KBM-7 (cell line): Measurements from ENCODE around the gene KCNK7.

Experiments
- DNase-seq: peaks from one replicate; pipeline ENCODE4 v3.0.0-alpha.2; 2015
- in situ Hi-C: fragments of 300-500 bp; cut with MboI; formaldehyde crosslinking; loops from 2 replicates; pipeline ENCODE4 v1.14.3; 2020; ENCODE audit warnings: low sequenced_read_pairs, low pct_unique_long_range_greater_than_20kb, mixed read lengths

Gene KCNK7

DNA sequence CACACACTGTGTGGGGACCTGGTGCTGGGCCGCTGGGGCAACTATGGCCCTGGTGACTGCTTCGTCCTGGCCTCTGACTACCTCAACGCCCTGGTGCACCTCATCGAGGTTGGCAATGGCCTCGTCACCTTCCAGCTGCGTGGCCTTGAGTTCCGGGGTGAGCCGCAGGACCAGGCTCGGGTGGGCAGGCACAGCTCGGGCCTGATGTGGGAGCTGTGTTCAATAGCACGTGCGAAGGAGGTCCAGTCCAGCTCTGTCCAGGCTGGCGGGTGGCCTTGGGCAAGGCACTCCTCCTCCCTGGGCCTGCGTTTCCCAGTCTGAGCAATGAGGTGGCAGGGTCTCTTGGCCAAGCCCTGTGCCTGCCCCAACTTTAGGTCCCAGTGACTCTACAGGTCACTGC, 34.0 kb upstream of the KCNK7 start:
- in situ Hi-C loops: no loop called here
- no peak for DNase-seq

DNA sequence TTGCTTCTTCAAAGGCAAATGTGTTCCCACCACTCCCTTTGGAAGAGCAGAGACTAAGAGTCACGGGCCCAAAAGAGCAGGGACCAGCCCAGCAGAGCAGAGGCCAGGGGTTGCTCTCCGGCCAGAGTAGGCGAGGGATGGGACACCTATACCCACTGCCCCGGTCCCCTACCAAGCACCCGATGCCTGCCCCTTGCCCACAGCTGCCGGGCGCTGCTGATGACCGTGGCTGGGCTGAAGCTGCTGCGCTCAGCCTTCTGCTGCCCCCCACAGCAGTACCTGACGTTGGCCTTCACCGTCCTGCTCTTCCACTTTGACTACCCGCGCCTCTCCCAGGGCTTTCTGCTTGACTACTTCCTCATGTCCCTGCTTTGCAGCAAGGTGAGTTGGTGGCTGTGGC, 31.6 kb upstream of the KCNK7 start:
- in situ Hi-C loops: no loop called here

DNA sequence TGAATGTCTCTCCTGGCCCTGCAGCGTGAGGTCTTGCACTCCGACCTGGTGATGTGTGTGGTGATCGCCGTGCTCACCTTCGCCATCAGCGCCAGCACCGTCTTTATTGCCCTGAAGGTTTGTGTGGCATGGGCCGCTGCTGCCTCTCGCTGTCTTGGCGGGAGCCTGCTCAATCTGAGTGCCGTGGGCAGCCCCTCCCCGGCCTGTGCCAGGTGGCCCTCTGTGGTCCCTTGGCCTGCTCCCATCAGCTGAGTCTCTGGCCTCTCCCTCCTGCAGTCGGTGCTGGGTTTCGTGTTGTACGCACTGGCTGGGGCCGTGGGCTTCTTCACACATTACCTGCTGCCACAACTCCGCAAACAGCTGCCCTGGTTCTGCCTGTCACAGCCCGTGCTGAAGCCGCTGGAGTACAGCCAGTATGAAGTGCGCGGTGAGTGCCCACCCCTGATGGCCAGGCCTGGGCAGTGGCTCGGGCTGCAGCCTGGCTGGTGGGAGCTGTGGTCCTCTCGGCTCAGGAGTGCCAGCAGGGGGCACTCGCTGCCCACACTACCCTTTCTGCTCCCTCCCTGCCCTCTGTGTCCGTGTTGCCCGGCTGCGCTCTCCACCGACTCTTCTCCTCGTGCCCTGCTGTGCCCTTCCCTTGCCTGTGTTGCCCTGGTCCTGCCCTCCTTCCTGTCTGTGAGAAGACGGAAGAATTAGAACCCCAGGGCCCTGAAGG, 30.2 kb upstream of the KCNK7 start:
- peak; percentile 79 for DNase-seq

More for the DNA sequence above, 31.6 kb upstream of the KCNK7 start:
- no peak for DNase-seq

DNA sequence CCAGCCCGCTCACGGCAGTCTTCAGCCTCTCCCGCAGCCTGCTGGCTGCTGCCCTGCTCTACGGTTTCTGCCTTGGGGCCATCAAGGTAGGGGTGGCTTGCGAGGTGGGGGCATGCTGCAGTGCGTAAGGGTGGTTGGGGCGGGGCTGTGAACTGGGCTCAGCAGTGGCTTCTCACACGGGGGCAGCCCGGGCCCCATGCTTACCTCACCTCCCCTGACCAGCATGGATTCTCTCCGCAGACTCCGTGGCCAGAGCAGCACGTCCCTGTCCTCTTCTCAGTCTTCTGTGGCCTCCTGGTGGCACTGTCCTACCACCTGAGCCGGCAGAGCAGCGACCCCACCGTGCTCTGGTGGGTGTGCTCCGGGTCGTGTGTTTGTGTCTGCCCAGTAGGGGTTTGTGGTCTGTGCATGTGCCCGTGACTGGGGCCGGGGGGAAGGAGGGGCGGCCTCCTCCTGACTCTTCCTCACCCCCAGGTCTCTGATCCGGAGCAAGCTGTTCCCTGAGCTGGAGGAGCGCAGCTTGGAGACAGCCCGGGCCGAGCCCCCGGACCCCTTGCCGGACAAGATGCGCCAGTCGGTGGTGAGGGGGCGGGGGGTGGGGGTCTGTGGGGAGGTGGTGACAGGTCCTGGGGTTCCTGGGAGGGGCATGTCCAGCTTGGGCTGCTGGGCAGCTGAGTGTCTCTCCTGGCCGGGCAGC, 29.5 kb upstream of the KCNK7 start:
- DNase-seq: no peak
- in situ Hi-C loops: no loop called here

More for the DNA sequence above, 30.2 kb upstream of the KCNK7 start:
- in situ Hi-C loops: no loop called here

DNA sequence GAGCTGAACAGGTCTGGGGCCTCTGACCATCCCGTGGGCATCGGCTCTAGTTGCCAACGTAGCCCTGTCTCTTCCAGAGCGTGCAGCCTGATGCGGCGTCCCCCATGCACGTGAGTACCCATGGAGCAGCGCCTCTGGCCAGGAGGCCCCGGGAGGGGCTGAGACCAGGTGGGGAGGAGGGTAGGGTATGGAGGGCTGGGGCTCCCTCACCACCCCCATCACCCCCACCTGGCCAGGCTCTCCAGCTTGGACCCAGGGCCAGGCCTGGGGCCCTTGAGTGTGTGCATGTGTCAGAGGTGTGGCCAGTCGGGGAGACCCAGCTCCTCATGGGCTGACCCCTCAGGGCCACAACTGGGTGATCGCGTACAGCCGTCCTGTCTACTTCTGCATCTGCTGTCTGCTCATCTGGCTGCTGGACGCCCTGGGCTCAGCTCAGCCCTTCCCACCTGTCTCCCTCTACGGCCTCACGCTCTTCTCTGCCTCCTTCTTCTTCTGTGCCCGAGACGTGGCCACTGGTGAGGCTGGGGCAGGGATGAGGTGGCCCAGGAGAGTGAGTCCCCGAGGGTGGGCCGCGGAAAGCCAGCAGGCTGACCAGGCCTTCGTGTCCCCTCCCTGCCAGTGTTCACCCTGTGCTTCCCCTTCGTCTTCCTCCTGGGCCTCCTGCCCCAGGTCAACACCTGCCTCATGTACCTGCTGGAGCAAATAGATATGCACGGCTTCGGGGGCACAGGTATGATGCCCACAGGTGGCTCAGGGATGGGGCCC, 28.4 kb upstream of the KCNK7 start:
- DNase-seq: no peak
- in situ Hi-C loops: no loop called here

DNA sequence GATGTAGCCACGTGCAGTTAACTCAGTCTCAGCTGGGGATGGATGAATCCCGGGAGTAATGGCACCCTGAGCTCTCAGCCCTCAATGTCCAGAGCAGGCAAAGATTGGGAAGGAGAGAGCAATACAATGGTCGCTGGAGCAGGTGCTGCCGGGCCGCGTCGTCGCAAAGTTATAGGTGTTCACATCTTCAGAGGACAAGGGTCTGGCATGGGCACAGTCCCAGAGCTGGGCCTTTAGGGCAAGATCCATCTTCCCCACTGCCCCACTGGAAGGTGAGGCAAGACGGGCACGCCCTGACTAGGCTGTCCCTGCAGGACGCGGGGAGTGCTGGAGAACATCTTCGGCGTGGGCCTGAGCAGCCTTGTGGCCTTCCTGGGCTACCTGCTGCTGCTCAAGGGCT, 27.6 kb upstream of the KCNK7 start:
- in situ Hi-C loops: no loop called here
- no peak for DNase-seq

DNA sequence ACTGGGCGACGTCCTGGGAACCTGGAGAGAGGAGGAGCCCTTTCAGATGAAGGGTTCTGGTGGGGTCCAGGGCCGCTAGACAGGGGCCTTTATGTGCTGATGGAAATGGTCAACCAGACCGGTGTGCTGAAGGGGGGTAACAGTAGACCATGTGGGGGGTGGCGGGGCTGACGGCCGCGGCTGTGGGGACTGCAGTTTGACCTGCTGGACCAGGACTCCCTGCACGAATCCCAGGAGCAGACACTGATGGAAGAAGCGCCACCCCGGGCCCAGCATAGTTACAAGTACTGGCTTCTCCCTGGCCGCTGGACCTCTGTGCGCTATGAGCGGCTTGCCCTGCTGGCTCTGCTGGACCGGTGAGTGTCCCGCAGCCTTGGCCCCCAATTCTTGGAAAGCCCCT, 26.4 kb upstream of the KCNK7 start:
- in situ Hi-C loops: no loop called here
- no peak for DNase-seq

DNA sequence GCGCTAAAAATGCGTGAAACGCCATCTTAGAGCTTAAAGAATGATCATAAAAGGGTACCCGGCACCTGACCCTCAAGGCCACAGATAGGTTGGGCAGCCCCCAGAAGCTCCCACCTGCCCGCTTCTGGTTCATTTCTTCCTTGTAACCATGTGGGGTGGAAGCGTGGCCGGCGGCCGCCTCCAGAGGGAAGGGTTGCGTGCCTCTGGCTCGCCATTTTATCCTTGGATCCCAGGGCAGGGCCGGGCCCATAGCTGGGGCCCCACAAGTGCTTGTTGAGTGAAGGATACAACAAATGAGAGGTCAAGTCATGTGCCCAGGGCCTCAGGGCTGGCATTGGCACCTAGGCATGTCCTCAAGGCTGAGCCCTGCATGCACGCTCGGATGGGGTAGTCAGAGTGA, 25.9 kb upstream of the KCNK7 start:
- in situ Hi-C loops: no loop called here
- DNase-seq: no peak

DNA sequence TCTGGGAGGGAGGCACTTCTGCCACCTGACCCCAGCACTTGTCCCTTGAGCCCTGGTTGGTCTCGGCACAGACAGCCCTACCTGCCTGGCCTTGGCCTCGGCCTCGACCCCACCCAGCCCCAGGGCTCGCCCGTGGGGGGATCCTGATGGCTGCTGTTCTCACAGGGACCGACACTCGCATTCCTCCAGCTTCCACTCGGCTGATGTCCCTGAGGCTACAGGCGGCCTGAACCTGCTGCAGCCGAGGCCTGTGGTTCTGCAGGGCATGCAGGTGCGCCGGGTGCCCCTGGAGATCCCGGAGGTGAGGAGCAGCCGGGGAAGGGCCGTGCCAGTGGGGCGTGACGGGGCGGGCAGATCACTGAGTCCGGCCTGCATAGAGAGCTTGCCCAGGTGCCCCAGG, 25.1 kb upstream of the KCNK7 start:
- in situ Hi-C loops: no loop called here
- no peak for DNase-seq

DNA sequence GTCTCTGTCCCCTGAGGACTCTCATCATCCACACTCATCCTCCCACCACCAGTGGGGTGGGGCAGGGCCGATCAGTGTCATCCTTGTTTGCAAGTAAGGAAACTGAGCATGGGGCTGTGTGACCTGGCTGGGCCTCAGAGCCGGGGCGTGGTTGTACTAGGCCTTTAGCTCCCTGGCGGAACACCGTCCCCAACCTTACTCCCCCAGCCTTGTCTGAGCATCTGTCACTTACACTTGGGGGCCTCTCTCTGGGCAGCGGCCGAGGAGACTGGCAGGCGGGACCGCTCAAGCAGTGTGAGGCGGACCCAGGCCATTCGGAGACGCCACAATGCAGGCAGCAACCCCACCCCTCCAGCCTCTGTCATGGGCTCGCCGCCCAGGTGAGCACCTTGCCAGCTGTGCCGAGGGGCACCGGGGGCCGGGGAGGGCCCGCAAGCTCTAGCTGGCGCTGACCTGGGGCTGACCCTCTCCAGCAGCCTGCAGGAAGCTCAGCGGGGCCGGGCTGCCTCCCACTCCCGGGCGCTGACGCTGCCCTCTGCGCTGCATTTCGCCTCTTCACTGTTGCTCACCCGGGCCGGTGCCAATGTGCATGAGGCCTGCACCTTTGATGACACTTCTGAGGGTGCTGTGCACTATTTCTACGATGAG, 23.8 kb upstream of the KCNK7 start:
- DNase-seq: no peak
- in situ Hi-C loops: no loop called here

DNA sequence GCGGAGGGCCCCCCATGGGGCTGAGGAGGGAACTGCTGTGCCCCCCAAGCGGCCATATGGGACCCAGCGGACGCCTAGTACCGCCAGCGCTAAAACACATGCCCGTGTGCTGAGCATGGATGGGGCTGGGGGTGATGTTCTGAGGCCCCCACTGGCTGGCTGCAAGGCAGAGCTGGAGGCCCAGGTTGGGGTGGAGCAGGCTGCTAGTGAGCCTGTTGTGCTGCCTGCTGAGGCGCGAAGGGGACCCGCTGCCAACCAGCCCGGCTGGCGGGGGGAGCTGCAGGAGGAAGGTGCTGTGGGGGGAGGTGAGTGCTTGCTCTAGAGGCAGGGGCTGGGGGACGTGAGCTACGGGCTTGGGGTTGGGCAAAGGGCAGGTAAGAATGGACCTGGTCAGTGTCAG, 23.2 kb upstream of the KCNK7 start:
- no peak for DNase-seq
- in situ Hi-C loops: no loop called here

DNA sequence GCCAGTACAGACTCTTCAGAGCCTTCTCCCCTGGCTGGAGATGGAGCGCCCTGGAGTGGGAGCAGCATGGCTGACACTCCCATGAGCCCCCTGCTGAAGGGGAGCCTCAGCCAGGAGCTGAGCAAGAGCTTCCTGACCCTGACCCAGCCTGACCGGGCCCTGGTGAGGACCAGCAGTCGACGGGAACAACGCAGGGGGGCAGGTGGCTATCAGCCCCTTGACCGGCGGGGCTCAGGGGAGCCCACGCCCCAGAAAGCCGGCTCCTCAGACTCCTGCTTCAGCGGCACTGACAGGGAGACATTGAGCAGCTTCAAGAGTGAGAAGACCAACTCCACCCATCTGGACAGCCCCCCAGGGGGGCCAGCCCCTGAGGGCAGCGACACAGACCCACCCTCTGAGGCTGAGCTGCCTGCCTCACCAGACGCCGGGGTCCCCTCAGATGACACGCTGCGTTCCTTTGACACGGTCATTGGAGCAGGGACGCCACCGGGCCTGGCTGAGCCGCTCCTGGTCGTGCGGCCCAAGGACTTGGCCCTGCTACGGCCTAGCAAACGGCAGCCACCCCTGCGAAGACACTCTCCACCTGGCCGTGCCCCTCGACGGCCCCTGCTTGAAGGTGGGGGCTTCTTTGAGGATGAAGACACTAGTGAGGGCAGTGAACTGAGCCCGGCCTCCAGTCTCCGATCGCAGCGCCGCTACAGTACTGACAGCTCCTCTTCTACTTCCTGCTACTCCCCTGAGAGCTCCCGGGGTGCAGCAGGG, 22.6 kb upstream of the KCNK7 start:
- in situ Hi-C loops: no loop called here
- no peak for DNase-seq

DNA sequence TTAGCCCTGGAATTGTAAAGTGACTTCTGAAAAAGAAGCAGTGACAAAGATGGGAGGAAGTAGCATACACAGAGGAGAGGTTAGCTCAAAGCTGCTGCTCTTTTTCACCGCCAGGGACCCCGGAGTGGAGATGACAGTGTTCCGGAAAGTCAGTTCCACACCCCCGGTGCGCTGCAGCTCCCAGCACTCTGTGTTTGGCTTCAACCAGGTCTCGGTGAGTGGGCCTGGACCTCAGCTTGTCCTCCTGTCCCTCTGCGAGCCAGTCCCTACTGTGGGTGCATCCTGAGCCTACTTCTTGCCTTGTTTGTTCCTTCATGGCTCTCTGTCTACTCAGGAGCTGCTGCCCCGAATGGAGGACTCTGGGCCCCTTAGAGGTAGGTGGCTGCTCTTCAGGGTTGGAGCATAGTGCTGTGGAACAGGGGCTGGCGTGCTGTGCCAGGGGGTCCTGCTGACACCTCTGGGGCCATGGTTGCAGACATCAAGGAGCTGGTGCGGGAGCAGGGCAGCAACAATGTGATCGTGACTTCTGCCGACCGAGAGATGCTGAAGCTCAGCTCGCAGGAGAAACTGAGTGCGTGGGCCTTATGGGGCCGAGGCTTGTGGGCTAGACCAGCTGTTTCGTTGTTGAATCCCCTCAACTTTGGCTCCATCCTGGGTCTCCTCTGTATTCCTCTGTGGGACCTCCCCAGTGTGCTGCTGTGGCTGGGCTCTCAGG, 21.7 kb upstream of the KCNK7 start:
- in situ Hi-C loops: no loop called here
- no peak for DNase-seq

DNA sequence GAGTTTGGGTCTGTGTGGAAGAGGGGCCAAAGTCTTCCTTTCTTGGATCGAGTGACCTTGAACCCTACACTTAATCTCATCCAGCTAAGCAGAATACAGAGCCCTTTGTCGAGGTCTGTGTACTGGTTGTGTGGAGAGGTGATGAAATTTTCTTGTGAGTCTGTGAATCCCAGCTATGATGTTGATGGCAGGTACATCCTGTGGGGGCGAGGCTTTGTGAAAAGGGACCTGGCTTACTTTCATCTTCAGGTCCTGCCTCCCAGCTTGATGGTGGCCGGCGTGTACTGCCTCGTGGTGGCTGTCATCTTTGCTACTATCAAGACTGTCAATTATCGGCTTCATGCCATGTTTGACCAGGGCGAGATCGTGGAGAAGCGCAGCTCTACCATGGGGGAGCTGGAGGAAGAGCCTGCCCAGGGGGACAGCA, 21.0 kb upstream of the KCNK7 start:
- DNase-seq: no peak
- in situ Hi-C loops: no loop called here

DNA sequence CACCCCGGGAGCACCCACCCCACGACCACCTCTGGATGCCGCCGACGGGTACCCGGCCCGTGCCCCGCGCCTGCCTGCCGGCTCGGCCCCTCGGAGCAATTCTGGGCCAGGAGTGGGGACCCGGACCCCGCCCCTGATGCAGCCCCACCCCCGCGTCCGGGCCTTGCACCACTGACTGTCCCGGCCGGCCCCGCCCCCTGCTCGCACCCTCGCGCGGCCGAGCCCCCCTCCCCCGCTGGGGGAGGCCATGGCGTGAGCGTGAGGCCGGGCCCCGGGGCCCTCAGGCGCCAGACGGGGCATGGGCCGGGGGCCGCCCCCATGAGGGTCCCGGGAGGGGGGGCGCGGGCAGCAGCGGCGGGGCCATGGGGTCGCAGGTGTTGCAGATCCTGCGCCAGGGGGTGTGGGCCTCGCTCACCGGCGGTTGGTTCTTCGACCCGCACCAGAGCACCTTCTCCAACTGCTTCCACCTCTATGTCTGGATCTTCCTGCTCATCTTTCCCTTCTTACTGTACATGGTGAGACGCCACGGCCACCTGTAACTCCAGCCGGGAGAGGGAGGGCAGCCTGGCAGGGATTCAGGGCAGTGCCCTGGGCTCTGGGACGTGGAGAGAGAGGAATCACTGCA, 20.5 kb upstream of the KCNK7 start:
- DNase-seq: no peak
- in situ Hi-C loops: no loop called here

DNA sequence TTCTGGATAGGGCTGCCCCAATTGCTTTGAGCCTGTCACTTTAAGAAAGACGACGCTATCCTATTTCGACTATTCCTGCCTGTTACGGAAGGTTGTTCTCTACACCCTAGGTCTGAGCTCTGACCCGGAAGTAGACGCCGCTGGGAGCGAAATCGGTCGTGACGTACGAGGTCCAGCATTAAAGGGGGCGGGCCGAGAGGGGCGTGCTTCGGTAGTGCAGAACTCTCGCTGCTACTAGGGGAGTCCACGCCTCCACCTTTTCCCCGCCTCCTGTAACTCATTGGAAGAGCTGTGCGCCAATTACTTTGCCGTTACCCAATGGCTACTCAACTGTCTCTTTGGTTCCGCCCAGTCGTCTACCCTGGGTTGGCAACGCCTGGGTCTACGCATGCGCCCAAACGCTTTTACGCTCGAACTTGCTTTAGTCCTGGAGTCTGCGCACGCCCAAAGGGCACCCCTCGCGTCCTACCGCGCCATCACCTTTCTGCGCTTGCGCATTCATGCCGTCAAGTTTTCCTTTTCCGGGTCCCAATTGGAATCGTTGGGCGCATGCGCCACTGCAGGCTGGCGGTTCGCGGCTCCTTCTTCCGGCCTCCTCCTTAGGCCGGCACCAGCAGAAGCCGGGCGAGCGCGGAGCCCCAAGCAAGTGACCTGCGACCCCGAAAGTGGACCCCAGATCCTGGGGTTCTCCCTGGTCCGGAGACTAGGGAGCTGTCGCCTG, 19.8 kb upstream of the KCNK7 start, which contains the start of gene PCNX3:
Gene PCNX3, plus strand, starts transcription at position 548 of the 721 bp plus-strand sequence. CDS start 536 bp downstream, outside the sequence.
- DNase-seq: peak; percentile 100
- in situ Hi-C loops: no loop called here
